Fibroblast of villous mesenchyme (primary cell): ENCODE data around the gene RUSC1. TPM values are rescaled to one million over a fixed set of nuclear protein-coding genes. Genes with fewer than 3 reads are reported as not detected.
A peak's percentile ranks its signal among the peaks of the same experiment; 100 is the strongest.
"Not testable (repeated sequence)": the region's sequence is repeated elsewhere in the genome, so short reads cannot be mapped to it uniquely, and the experiment has no call there.

Experiments used
- DNase-seq: peaks from one replicate; pipeline ENCODE4 v3.0.0-alpha.2; 2010; ENCODE audit warnings: low read depth
- H3K4me3 ChIP-seq: 2 replicates; pipeline ENCODE4 v1.5.1; 2011; ENCODE audit warnings: low read depth, mild to moderate bottlenecking, low read length
- CTCF ChIP-seq: IDR thresholded peaks from 2 replicates; pipeline ENCODE4 v1.5.1; 2012; ENCODE audit warnings: low read depth, mild to moderate bottlenecking, low read length; ENCODE audit not compliant: insufficient read depth
- total RNA-seq: library from RNA; depleted of rRNA; stranded (reverse); fragments of >200 nt; gene quantifications from 2 replicates; pipeline ENCODE4 v1.2.3, GENCODE V29; 2012

The RUSC1 gene
- total RNA-seq, 1 donor = 22.9 TPM

DNA sequence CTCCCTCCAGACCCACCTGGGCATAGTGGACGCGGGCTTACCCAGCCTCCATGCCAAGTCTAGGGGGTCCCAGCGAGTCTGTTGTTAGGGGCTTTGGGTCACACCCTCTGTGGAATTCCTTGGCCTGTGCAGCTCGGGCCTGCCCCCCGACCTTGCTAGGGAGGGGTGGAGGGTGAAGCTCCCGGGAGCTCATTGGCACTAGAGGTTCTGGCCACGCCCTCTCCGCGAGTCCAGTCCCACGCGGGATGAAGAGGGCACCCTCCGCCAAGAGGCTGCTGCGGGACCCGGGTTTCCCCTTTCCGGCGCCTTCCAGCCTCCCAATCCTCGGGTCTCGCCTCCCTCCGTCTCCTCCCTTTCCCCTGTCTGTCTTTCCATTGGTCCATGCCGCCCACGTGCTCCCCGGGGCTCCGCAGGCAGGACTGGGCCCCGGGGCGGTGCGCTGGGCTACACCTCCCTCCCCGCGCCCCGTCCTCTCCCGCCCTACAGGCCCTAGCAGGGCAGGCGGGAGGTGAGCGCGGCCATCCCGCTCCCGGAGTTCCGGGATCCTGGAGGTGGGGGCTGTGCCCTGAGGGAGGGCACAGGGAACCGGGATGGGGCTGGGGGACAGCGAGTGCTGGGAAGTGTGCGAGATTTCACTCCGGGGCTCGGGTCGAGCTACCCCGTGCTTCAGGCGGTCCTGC lies 3.5 kb downstream of the RUSC1 start:
- DNase-seq = peak; percentile 97
- H3K4me3 ChIP-seq = peak overlapping the region; percentile 94
- no peak for TF ChIP-seq CTCF

GRCh38 chr1:155324717-155325602 lies 4.3 kb downstream of the RUSC1 start:
- peak overlapping the region; percentile 94 for H3K4me3 ChIP-seq
- peak; percentile 45 for TF ChIP-seq CTCF
- DNase-seq = peak; percentile 54

DNA sequence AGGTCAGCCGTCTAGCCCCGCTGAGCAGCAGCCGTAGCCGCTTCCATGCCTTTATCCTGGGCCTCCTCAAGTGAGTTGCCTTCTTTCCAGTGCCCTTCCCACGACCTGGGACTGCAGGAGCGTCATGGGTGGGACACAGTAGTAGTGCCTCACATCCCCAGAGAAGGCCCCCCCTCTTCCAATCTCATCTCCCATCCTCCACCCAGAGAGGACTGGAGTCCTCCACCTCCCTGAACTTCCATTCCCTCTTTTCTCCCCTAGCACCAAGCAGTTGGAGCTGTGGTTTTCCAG lies 4.9 kb downstream of the RUSC1 start:
- DNase-seq = no peak
- no peak for TF ChIP-seq CTCF
- H3K4me3 ChIP-seq = peak overlapping the region; percentile 94

DNA sequence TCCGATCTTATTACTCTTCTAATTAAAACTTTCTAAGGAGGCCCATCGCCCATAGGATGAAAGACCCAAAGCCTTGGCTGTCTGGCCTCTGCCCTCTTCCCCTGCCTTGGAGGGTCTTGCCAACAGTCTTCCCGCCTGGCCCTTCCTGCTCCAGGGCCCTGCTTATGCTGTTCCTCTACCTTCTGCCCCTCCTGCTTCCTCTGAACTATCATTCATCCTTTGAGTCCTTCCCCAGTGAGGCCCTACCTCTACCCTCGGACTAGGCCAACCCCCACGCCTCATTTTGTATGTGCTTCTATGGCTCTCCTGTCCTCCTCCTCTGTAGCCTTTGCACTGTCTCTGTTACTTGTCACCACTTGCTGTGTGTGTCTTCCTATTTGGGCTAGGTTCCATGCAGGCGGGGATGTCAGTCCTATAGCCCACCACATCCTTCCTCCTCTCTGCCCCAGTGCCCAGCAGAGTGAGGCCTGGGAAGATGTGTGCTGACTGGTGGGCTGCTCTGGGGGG lies 5.4 kb downstream of the RUSC1 start:
- no peak overlapping the region for H3K4me3 ChIP-seq
- no peak for DNase-seq
- TF ChIP-seq CTCF = no peak

DNA sequence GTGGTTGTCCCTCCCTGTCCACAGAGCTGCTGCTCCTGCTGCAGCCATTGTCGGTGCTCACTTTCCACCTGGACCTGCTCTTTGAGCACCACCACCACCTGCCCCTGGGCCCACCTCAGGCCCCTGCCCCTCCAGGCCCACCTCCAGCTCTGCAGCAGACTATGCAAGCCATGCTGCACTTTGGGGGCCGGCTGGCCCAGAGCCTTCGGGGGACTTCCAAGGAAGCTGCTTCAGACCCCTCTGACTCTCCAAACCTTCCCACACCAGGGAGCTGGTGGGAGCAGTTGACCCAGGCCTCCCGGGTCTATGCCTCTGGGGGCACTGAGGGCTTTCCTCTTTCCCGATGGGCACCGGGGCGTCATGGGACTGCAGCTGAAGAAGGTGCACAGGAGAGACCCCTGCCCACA lies 5.9 kb downstream of the RUSC1 start:
- TF ChIP-seq CTCF = no peak
- no peak for DNase-seq
- H3K4me3 ChIP-seq = no peak overlapping the region

DNA sequence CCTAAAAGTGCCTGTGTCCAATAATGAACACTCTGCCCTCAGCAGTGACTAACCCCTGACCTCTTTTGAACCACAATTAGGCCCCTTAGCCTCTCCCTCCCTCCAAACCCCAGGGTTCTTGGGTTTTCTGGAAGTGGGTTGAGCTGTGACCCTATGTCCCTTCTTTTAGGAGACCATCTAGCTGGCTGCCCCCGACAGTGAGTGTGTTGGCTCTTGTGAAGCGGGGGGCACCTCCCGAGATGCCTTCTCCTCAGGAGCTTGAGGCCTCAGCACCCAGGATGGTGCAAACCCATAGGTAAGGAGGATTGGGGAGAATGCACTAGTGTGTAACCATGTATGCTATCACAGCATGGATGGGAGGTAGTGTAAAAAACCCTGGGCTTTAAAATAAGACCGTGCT lies 7.3 kb downstream of the RUSC1 start:
- DNase-seq = no peak
- no peak for TF ChIP-seq CTCF
- H3K4me3 ChIP-seq = no peak overlapping the region

DNA sequence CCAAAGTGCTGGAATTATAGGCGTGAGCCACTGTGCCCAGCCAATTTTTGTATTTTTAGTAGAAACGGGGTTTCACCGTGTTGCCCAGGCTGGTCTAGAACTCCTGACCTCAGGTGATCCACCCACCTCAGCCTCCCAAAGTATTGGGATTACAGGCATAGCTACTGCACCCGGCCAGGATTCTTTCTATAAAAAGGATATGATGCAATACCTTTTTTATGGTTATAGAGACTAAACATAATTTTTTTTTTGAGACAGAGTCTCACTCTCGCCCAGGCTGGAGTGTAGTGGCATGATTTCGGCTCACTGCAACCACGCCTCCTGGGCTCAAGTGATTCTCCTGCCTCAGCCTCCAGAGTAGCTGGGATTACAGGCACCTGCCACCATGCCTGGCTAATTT lies 8.2 kb downstream of the RUSC1 start:
- DNase-seq = peak; percentile 22
- H3K4me3 ChIP-seq = not testable (repeated sequence)
